RPMI8226 (cell line): Measurements from ENCODE around the gene GNAT3.

Source experiments
- DNase-seq: peaks from one replicate; pipeline ENCODE4 v3.0.0-alpha.2; 2015

The GNAT3 gene

DNA sequence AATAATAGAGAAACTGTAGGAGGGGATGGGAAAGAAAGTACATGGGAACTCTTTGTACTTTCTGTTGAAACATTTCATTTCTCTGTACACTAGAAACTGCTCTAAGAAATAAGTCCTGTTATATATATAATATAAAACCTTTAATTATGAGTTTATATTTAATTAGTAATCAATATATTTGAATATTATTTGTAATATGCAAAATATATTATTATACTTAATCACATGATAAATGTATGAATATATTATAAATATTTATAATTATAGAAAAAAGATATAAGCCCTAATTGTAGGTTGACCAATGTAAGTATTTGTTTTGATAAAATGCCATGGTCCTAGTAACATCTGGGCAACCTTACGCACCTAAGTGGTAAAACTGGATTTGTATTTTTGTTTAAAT lies 51.0 kb downstream of the GNAT3 start:
- no peak for DNase-seq

DNA sequence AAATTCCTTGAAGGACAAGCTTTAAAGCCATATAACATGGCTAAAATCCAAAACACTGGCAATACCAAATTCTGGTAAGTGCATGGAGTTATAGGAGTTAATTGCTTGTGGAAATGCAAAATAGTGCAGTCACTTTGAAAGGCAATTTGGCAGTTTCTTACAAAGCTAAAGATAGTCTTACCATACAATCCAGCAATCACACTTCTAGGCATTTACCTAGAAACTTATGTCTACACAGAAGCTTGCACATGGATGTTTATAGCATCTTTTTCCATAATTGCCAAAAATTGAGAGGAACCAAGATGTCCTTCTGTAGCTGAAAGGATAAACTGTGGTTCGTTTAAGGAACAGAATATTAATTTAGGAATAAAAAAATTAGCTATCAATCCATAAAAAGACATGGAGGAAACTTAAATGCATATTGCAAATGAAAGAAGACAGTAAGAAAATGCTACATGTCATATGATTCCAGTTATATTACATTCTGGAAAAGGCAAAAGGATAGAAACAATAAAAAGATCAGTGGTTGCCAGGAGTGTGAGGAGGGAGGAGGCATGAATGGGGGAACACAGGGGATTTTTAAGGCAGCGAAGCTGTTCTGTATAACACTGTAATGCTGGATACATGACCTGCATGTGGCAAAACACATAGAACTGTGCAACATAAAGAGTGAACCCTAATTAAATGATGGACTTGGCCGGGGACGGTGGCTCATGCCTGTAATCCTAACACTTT lies 51.9 kb downstream of the GNAT3 start:
- DNase-seq, result no peak

DNA sequence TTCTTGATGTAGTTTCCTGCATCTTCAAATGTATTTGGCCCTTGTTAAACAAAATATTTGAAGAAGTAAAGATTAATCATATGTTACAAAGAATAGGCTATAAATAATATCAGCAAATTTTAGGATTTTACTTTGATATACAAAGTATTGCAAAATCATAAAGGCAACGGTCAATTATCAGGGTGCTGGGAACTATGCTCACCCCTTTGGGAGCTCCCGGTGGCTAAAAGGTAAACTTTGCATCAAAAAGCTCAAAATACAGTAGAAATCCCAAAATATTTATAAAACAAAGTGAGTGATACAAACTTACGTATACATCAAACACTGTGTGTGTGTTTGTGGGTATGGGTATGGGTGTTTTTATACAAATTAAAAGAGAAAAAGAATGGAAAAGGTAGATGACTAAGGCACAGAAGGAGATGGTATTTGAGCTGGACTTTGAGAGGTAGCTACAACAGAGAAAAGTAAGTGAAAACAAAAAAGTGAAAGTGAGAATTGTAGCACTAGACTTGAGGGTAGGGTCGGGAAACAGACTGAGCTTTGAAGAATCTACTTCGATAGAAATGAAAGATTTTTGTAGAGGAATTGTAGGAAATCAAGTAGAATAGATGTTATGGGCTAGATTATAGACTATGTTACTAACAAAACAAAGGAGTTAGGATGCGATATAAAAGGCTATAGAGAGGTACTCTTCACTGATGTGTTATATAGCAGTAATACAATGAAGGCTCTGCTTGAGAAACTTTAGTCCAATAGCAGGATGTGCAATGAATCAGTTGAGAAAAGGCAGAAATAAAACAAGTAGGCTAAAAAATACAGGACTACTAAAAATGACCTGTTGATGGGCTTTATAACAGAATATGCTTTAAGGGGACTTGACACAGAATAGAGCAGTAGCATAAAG lies 52.8 kb downstream of the GNAT3 start:
- no peak for DNase-seq

DNA sequence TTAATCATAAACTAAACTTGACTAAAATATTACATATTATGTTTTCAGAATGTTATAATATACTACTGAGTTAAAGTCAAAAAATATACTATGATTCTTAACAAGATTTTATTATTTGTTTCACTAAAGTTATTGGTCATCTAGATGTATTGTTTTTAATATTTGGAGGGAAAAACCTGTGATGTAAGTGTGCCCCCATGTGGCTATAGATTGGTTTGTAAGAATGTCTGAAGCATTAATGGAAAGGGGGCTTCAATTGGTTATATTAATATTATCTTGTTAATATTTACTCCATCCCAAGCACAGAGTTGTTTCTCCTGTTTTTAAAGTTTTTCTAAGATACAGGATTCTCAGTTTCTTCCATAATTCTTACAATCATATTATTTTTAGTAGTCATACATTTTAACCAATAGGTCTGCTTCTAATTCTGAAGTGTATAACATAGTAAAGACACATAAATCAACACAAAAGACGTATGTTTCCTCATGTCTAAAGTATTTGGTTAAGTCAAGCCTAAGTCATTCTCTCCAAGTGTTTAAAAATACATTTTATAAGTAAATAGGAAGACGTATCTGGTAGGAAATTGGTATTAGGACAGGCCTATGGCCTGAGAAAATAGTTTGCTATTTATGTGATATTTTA lies 58.0 kb downstream of the GNAT3 start:
- DNase-seq, result peak; percentile 7

DNA sequence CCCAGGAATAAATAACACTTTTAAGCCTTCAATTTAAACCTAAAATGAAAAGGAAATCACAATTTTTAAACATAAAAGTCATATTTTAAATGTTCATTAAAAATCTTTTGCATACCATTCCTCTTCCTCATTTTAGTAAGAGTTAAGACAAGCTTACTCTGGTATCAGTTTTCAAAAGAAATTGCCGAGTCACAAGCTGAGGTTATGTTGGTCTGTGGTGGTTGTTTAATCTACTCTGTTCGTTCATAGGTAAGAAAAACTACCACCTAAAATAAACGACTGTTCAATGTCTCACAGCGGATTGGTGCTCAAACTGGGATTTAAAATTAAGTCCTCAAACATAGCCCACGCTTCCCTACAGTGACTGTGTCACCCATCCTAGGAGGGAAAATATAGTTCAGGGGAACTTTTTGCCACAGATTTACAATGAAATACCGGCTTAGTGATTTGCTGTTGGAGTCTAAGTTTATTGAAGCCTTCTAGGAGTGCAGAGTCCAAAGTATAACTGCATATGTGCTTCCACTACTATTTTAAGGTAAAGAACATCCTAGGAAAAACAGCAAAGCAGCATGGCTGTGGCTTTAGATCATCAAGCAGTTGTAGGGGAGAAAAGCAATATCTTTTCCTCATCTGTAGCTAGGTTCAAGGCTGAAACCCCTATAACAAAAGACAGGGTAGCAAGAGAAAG lies 61.1 kb downstream of the GNAT3 start:
- no peak for DNase-seq

DNA sequence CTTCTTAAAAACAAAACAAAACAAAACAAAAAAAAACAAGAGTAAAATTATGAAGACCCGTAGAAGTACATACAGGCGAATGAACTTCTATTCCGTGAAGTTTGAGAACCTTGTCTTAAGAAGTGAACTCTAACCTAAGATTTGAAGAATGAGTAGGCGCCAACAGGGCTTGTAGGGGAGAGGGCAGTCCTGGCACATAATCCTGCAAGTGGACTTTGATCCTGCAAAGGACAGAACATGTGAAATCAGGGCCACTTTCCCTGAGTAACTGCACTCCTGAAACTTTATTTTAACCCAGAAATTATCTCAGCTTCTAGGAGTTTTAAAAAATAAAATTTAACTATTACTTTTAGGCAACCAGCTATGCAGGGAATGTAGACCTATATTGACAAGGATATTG lies 62.0 kb downstream of the GNAT3 start:
- no peak for DNase-seq

DNA sequence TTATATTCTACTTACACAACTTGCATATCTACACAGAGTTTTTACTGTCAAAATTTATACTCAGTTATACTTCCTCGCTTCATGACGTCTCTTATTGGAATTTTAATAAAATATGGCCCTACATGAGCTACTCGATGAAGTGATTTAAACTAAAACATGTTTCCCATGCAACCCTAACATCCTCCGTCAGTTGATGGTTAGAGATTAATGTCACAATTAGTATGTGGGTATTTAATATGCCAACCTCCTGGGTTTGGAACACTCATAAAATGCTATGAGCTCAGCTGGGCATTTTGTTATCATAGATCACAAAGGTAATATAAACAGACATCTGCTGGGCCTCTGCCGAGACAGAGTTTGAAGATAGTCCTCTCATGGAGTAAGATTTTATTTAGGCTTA lies 66.5 kb downstream of the GNAT3 start:
- DNase-seq, result no peak

DNA sequence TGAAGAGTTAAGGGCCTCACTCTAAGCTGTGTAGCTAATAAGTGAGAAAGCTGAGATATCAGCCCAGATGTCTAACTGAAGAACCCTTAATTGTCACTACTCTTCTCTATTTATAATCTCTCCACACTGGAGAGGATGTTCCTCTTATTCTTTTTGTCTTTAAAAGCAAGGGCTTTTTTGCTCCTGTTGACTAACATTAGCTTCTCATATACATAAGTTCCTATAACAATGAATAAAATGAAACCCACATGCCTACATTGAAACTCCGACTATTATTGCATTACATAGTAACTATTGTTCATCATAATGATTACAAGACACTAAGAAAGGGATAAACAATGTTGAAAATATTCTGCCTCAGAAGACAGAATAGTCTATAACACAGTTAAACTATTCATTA lies 67.1 kb downstream of the GNAT3 start:
- DNase-seq, result no peak

DNA sequence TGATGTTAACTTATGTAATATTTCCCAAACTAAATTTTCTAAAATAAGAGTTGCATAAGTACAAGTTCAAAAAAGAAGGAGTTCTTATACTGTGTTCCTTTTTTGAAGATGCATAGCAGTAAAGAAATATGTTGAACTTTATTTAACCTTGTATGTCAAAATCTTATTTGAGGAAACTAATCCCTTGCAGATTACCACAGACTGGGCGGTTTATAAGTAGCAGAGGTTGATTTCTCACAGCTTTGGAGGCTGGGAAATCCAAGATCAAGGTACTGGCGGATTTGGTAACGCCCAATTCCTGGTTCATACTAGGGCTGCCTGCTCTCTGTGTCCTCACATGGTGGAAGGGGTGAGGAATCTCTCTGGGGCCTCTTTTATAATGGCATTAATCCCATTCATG lies 68.5 kb downstream of the GNAT3 start:
- DNase-seq, result no peak

DNA sequence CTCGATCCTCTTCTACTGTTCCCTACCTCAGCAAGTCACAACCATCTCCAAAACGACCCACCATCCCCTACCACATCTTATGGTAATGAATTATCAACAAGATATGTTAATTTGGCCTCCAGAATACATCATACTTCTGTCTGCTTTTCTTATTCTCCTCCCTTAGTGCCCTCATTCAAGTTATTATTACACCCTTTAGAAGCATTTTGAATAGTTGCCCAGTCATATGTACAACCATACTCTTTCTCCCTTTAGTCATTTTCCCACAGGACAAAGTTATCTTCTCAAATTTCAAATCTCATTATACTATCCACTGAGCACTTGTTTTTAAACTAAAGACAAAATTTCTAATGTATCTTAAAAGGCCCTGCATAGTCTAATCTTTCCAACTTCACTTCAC lies 71.0 kb downstream of the GNAT3 start:
- no peak for DNase-seq

DNA sequence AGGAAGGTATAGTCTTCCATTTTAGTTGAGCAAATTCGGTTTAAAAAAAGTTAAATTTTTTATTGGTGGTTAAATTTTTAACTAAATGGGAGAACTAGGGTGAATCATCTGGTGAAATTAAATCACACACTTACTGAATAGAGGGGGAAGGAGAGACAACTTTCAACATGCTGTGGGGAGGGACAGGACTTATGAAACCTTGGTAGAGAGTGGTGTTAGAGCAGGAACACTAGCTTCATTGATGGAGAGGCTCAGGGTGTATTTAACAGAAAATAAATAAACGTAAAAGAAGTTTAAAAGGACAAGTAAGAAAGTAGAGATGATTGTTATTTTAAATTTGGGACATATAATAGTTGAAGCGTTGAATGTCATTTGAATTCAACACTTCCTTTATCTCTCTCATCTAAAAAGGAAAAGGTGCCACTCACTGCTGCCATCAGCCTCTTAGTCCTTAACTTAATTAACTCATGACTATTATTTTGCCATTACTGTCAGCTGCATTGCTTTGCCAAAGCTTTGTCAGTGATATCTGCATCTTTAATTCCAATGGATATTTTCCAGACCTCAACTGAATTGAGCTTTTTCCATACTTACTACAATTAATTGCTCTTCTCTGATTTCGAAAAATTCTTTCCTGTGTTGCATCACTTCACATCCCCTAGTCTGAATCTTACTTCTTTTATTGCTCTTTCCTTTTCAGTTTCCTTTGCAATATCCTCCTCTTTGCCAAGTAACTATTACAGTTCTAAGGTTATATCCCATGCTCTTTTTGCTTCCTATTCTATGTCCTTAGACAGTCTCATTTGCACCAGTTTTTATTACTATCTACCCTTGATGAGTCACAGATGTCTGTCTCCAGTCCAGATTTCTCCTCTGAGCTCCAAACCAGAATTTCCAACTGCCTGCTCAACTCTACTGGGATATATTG lies 71.7 kb downstream of the GNAT3 start:
- DNase-seq, result no peak

DNA sequence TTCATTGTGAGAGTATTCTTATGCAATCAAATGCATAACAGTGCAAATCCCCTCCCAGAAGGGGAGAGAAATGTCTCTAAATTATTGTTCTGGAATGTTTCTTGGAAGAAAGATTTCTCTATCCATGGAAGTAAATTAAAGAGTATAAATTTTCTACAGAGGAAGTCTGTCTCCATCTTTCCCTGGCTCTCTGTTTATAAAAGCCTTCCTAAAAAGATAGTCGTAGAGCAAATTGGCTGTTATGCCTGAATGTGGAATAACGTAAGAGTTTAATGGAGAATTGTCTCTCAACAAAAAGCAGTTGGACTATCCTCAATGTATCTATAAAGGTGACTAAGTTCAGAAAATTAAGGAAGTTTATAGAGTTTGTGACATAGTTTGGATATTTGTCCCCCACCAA lies 76.3 kb downstream of the GNAT3 start:
- no peak for DNase-seq

DNA sequence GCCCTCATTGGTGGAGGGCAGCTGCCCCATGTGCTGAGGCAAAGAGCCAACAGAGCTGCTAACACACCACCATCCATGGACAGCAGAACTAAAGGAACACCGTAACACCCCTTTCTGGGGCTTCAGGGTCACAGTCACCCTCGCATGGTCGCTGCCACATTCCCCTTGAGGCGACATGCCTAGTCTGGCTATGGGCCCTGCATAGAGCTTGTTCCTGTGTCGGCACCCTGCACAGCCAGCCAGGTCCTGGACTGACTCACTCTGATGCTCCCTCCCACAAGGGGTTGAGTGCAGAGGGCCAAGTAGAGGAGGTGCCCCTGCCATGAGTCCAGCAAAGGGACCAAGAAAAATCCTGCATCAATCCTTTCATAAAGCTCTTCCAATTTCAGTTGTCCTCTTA lies 77.8 kb downstream of the GNAT3 start:
- DNase-seq, result no peak

DNA sequence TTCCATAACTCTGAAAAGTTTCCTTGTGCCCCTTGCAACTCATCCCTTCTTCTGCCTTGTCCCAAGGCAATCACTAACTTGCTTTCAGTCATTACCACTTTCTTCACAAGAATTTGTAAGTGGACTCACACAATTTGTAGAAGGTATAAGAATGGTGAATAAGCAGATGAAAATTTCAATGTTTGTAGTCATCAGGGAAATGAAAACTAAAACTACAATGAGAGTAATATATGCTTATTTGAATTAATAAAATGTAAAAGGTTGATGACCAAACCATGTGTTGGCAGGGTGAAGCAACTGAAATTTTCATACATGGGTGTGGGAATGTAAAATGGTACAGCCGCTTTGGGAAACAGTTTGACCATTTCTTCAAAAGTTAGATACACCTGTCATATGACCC lies 79.7 kb downstream of the GNAT3 start:
- DNase-seq, result no peak

DNA sequence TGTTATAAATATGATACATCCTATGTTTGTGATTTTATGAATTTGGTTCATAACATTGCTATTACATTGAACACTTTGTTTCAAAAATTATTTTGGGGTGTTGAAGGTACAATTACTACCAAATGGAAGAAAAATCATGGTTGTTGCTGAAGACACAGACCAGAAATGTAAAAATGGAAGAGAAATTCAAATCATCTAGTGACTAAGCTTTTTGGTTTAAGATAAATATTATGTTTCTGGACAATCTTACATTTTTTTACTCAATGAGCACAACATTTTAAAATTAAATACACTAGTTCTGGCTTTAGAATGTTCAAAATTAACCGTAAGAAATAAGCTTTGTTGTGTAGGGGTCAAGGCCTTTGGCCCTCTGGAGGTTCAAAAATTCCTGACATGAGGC lies 82.7 kb downstream of the GNAT3 start:
- no peak for DNase-seq

DNA sequence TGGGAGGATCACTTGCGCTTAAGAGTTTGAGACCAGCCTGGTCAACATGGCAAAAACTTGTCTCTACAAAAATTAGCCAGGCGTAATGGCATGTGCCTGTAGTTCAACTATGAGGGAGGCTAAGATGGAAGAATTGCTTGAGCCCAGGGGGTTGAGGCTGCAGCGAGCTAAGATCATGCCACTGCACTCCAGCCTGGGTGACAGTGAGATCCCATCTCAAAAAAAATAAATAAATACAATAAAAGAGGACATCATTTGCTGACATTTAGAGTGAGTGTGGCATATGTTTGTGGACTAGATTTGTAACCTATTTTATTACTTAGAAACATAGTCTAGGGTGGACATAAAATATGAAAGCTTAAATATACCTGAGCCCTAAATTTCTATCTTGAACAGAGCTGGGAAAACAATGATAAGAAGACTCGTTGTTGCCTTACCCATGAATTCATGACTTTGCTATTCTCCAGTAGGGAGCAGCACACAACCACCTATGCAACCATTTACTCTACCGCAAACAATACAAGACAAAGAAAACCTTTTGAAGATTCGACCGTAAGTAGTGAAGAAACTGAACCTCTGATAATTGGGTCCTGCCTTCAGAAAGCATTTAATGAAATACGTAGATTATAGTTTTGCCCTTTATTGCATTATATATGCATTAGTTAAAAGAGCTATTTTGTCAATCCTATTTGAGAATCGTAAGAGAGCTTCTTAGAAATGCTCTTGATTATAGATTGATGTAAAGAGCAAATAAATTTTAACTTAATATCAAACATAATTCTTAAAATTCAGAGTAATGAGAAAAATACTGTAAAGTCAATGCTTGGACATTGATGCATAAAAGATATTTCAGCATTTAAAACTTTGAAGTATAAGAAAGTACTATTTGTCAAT lies 83.5 kb downstream of the GNAT3 start:
- DNase-seq, result peak; percentile 35

DNA sequence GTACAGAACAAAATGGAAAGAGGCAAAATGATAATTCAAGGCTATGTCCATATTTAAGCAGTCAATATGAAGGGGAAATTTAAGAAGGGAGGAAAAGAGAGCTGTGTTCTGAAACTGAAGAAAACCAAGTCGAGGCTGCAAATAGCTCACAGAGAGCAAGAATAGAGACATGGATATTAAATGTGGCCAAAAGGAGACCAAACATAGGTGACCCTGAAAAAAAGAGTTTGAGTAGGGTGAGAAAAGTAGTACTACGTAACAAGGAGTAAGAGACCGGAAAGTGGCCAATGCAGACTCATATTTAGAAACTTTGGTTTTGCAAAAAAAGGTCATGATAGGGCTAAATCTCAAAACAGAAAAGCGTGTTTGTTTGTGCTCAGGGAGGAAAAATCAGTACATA lies 84.6 kb downstream of the GNAT3 start:
- no peak for DNase-seq

DNA sequence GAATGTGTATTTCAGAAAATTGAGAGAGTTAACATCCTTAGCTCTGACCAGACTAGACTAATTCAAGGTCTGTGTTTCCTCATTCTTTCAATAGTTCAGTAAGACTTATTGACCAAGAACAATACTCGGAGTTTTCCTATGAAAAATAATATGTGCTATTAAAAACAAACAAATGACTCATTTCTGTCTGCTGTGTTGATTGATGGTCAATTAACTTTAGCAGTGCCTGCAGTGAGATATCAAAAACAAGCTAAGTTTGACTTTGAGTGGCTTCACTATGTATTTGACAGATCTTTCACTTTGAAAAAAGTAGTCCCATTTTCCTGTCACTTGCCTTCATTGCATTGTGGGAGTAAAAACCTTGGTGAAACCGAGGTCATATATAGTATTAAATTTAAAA lies 91.0 kb downstream of the GNAT3 start:
- no peak for DNase-seq

DNA sequence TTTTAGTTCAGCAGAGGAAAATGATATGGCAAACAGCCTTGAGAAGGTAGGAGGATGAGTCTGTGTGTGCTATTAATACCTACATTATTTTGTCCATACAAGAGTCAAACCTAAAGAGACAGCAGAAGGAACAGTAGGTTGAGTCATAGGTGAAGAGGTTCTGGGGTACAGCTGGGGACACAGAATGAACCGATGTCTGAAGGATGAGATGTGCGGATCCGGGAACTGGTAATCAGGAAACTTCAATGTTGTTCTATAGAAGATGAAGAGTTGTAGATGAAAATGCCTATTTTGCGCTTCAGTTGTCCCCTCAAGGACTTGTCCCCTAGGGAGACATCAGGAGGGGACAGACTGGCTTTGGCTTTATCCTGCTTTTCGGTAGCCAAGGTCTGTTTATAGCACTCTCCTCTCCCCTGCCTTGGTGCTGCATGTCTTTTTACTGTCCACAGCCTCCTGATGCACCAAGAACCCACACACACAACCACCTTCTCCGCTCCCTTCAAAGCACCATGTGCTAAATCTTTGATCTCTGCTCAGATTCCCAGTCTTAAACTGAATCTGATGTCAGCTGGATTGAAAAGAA lies 94.6 kb downstream of the GNAT3 start:
- no peak for DNase-seq

DNA sequence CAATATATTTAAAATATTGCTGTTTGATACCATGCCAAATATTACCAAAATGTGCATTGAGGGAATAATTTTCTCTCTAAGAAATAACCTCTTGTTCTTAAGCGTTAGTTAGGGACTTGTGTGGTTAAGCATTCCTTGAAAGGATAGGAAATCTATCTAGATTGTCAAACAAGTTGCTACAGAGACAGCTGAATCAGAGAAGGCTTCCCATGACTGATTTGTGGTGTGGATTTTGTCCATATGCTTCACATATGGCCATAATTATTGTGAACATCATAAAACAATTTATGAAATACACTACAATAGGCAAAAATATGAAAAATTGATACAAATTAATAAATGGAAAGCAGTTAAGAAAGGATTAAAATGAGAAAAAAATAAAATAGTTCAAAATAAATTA lies 96.3 kb downstream of the GNAT3 start:
- DNase-seq, result no peak

DNA sequence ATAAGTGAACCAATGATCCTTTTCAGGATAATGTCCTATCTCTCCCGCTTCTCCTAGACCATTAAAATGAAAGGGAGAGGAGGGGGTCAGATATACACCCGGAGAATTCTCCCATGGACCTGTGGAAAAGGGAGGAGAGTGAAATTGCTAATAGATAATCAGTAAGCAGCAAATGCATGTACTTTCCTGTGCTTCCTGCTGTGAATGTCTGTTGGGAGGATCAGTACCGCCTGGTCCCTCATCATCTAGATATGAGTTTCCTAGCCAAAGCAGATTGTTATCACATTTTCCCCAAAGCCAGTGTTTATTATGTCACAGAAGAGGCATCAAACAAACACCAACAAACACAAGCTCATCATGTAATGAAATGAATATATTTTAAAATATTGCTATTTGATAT lies 96.8 kb downstream of the GNAT3 start:
- DNase-seq, result no peak
